RKO (cell line): Measurements from ENCODE around the gene DISP3.

Experiments used
- DNase-seq: peaks from one replicate; pipeline ENCODE4 v3.0.0-alpha.2; 2016; ENCODE audit warnings: low spot score

Gene DISP3

GRCh38 chr1:11487196-11487751 is 8.3 kb downstream of the DISP3 start:
- no peak for DNase-seq

- DNase-seq, result no peak
Measured at GRCh38 chr1:11488201-11488770, 9.3 kb downstream of the DISP3 start.

- no peak for DNase-seq
Measured at GRCh38 chr1:11488966-11489625, 10.1 kb downstream of the DISP3 start.

GRCh38 chr1:11492235-11492634 is 13.3 kb downstream of the DISP3 start:
- no peak for DNase-seq

- DNase-seq, result no peak
Measured at GRCh38 chr1:11493972-11494655, 15.2 kb downstream of the DISP3 start.

GRCh38 chr1:11494771-11495170 is 15.8 kb downstream of the DISP3 start:
- DNase-seq, result no peak

GRCh38 chr1:11495579-11495978 is 16.6 kb downstream of the DISP3 start:
- DNase-seq, result no peak

- no peak for DNase-seq
Measured at GRCh38 chr1:11496551-11497080, 17.7 kb downstream of the DISP3 start.

- DNase-seq, result no peak
Measured at GRCh38 chr1:11498956-11499594, 20.1 kb downstream of the DISP3 start.

- DNase-seq, result no peak
Measured at GRCh38 chr1:11499601-11500331, 20.8 kb downstream of the DISP3 start.

- no peak for DNase-seq
Measured at GRCh38 chr1:11500881-11501280, 21.9 kb downstream of the DISP3 start.

- no peak for DNase-seq
Measured at GRCh38 chr1:11501491-11501897, 22.5 kb downstream of the DISP3 start.

- no peak for DNase-seq
Measured at GRCh38 chr1:11501906-11502485, 23.0 kb downstream of the DISP3 start.

- DNase-seq, result no peak
Measured at GRCh38 chr1:11502516-11502915, 23.6 kb downstream of the DISP3 start.

GRCh38 chr1:11504599-11504998 is 25.6 kb downstream of the DISP3 start:
- no peak for DNase-seq

- no peak for DNase-seq
Measured at GRCh38 chr1:11505591-11506538, 26.9 kb downstream of the DISP3 start.

- no peak for DNase-seq
Measured at GRCh38 chr1:11507309-11507708, 28.4 kb downstream of the DISP3 start.

GRCh38 chr1:11513681-11514080 is 34.7 kb downstream of the DISP3 start:
- no peak for DNase-seq

- DNase-seq, result no peak
Measured at GRCh38 chr1:11514366-11514765, 35.4 kb downstream of the DISP3 start.
